Upper lobe of right lung (tissue), 1 donor: Measurements from ENCODE around the gene ZNF496. TPM values are rescaled to one million over a fixed set of nuclear protein-coding genes. Genes with fewer than 3 reads are reported as not detected.

Source experiments
- ATAC-seq: fragments of 200-7000 bp; cut with Tn5 transposase; one replicate; pipeline ENCODE4 v1.9.1; 2020; ENCODE audit warnings: mild to moderate bottlenecking, moderate library complexity
- DNase-seq: peaks from one replicate; pipeline ENCODE4 v3.0.0-alpha.2; 2020
- H3K27ac ChIP-seq: fragments of 200-600 bp; one replicate; pipeline ENCODE4 v1.8.0; 2022
- H3K27me3 ChIP-seq: fragments of 200-600 bp; one replicate; pipeline ENCODE4 v1.8.0; 2022; ENCODE audit warnings: mild to moderate bottlenecking
- H3K36me3 ChIP-seq: fragments of 200-600 bp; one replicate; pipeline ENCODE4 v1.8.0; 2022
- H3K4me1 ChIP-seq: fragments of 200-600 bp; one replicate; pipeline ENCODE4 v1.8.0; 2022
- H3K4me3 ChIP-seq: fragments of 200-600 bp; one replicate; pipeline ENCODE4 v1.8.0; 2022; ENCODE audit warnings: mild to moderate bottlenecking
- H3K9me3 ChIP-seq: fragments of 200-600 bp; one replicate; pipeline ENCODE4 v1.8.0; 2022
- intact Hi-C: fragments of 100-400 bp; cut with DNase I; formaldehyde crosslinking; loops from one replicate; pipeline ENCODE4 v1.11.0; 2022
- total RNA-seq: library from RNA; stranded (reverse); fragmentation: NEBNext Ultra II Directional; extraction: Animal tissue kit (Norgen Biotek cat#: 25700); gene quantifications from one replicate; pipeline ENCODE4 v1.2.1, GENCODE V29; 2021
- TF ChIP-seq, protein P1 (sequence below): fragments of 200-600 bp; IDR thresholded peaks from one replicate; pipeline ENCODE4 v1.8.0; 2022; ENCODE audit warnings: antibody characterized with exemption
- donor health status: DM: no; HTN: yes; CAD: no; lungs with severe emphysema.

ZNF496 gene
- total RNA-seq, 1 donor from 2014 or later: 28.0 TPM

GRCh38 chr1:247352175-247352574 lies 20.5 kb upstream of the ZNF496 start:
- ATAC-seq: no peak
- TF ChIP-seq, protein P1, sequence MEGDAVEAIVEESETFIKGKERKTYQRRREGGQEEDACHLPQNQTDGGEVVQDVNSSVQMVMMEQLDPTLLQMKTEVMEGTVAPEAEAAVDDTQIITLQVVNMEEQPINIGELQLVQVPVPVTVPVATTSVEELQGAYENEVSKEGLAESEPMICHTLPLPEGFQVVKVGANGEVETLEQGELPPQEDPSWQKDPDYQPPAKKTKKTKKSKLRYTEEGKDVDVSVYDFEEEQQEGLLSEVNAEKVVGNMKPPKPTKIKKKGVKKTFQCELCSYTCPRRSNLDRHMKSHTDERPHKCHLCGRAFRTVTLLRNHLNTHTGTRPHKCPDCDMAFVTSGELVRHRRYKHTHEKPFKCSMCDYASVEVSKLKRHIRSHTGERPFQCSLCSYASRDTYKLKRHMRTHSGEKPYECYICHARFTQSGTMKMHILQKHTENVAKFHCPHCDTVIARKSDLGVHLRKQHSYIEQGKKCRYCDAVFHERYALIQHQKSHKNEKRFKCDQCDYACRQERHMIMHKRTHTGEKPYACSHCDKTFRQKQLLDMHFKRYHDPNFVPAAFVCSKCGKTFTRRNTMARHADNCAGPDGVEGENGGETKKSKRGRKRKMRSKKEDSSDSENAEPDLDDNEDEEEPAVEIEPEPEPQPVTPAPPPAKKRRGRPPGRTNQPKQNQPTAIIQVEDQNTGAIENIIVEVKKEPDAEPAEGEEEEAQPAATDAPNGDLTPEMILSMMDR: no peak
- no peaks in the 10 kb centered on the region for H3K9me3 ChIP-seq
- no peak for DNase-seq
- H3K36me3 ChIP-seq: no peaks in the 10 kb centered on the region
- H3K4me1 ChIP-seq: no peaks in the 10 kb centered on the region
- intact Hi-C loops: no loop called here
- H3K4me3 ChIP-seq: no peak overlapping the region
- H3K27me3 ChIP-seq: no peaks in the 10 kb centered on the region
- no peak overlapping the region for H3K27ac ChIP-seq

GRCh38 chr1:247350587-247350986 lies 18.9 kb upstream of the ZNF496 start:
- Histone ChIP-seq H3K4me3 (no peak overlapping the region), H3K9me3 (no peaks in the 10 kb centered on the region), H3K36me3 (no peaks in the 10 kb centered on the region), H3K27ac (no peak overlapping the region), H3K27me3 (no peaks in the 10 kb centered on the region), H3K4me1 (no peaks in the 10 kb centered on the region)
- DNase-seq: no peak
- ATAC-seq: peak; percentile 17
- intact Hi-C loops: no loop called here
- TF ChIP-seq, protein P1: no peak

- peak; percentile 66 for ATAC-seq
- intact Hi-C loops: no loop called here
- Histone ChIP-seq H3K27ac (no peak overlapping the region), H3K4me1 (no peaks in the 10 kb centered on the region), H3K27me3 (no peaks in the 10 kb centered on the region), H3K36me3 (no peaks in the 10 kb centered on the region), H3K9me3 (no peaks in the 10 kb centered on the region), H3K4me3 (peak overlapping the region; percentile 26)
- DNase-seq: no peak
- TF ChIP-seq, protein P1: no peak
Observed at GRCh38 chr1:247347477-247348222, 16.0 kb upstream of the ZNF496 start.

- Histone ChIP-seq H3K4me3 (no peak overlapping the region), H3K27ac (no peak overlapping the region), H3K4me1 (no peaks in the 10 kb centered on the region), H3K36me3 (no peaks in the 10 kb centered on the region), H3K27me3 (no peaks in the 10 kb centered on the region), H3K9me3 (no peaks in the 10 kb centered on the region)
- intact Hi-C loops: no loop called here
- DNase-seq (no peak), ATAC-seq (no peak)
- TF ChIP-seq, protein P1: no peak
Observed at GRCh38 chr1:247345881-247346280, 14.2 kb upstream of the ZNF496 start.

- DNase-seq (no peak), ATAC-seq (no peak)
- intact Hi-C loops: no loop called here
- H3K27ac ChIP-seq: no peak overlapping the region
- no peaks in the 10 kb centered on the region for H3K27me3 ChIP-seq
- H3K4me1 ChIP-seq: no peaks in the 10 kb centered on the region
- no peaks in the 10 kb centered on the region for H3K36me3 ChIP-seq
- no peaks in the 10 kb centered on the region for H3K9me3 ChIP-seq
- TF ChIP-seq, protein P1: no peak
- no peak overlapping the region for H3K4me3 ChIP-seq
Observed at GRCh38 chr1:247343801-247344200, 12.1 kb upstream of the ZNF496 start.
